ENCODE measurements around the gene RNF223.

The RNF223 gene

DNA sequence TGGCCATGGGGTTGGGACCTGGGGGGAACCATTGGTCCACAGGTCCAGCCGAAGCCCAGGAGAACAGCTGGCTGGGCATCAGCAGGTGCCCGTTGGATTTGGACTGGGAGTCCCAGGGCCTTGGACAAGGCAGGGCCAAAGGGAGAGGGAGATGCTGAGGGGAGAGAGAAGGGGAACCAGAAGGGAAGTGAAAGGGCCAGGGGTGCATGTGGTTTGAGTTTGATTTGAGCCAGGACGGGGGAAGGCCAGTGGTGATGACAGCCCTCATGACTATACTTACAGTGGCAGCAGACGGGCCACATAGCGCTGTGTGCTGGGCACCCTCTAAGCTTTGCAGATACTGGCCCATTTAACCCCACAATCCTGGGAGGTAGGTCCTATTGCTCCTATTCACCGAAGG lies 35.4 kb downstream of the RNF223 start:
- TF ChIP-seq PATZ1 (CRISPR knock-in tag; IDR thresholded peaks at IDR 0.05; ENCODE audit: borderline replicate concordance) = no peak
- TF ChIP-seq PPARA (CRISPR knock-in tag; IDR thresholded peaks at IDR 0.05; ENCODE audit: borderline replicate concordance) = no peak
- no peak for TF ChIP-seq GLIS3 (CRISPR knock-in tag; IDR thresholded peaks at IDR 0.05)
- TF ChIP-seq ZFP3 (CRISPR knock-in tag; IDR thresholded peaks at IDR 0.05) = no peak
- TF ChIP-seq ISL1 (CRISPR knock-in tag; IDR thresholded peaks at IDR 0.05) = no peak
- no peak for TF ChIP-seq ESRRG (CRISPR knock-in tag; IDR thresholded peaks at IDR 0.05)
- TF ChIP-seq, protein P1, sequence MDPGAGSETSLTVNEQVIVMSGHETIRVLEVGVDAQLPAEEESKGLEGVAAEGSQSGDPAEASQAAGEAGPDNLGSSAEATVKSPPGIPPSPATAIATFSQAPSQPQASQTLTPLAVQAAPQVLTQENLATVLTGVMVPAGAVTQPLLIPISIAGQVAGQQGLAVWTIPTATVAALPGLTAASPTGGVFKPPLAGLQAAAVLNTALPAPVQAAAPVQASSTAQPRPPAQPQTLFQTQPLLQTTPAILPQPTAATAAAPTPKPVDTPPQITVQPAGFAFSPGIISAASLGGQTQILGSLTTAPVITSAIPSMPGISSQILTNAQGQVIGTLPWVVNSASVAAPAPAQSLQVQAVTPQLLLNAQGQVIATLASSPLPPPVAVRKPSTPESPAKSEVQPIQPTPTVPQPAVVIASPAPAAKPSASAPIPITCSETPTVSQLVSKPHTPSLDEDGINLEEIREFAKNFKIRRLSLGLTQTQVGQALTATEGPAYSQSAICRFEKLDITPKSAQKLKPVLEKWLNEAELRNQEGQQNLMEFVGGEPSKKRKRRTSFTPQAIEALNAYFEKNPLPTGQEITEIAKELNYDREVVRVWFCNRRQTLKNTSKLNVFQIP (CRISPR knock-in tag; IDR thresholded peaks at IDR 0.05; ENCODE audit: borderline replicate concordance, low read depth) = no peak
- no peak for TF ChIP-seq TCF4 (CRISPR knock-in tag; IDR thresholded peaks at IDR 0.05; ENCODE audit: borderline replicate concordance)
- no peak for TF ChIP-seq RARB (CRISPR knock-in tag; IDR thresholded peaks at IDR 0.05)
- TF ChIP-seq, protein P2, sequence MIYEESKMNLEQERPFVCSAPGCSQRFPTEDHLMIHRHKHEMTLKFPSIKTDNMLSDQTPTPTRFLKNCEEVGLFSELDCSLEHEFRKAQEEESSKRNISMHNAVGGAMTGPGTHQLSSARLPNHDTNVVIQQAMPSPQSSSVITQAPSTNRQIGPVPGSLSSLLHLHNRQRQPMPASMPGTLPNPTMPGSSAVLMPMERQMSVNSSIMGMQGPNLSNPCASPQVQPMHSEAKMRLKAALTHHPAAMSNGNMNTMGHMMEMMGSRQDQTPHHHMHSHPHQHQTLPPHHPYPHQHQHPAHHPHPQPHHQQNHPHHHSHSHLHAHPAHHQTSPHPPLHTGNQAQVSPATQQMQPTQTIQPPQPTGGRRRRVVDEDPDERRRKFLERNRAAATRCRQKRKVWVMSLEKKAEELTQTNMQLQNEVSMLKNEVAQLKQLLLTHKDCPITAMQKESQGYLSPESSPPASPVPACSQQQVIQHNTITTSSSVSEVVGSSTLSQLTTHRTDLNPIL (CRISPR knock-in tag; IDR thresholded peaks at IDR 0.05; ENCODE audit: low read depth) = no peak
- TF ChIP-seq CSRNP3 (CRISPR knock-in tag; IDR thresholded peaks at IDR 0.05) = no peak
- TF ChIP-seq, protein P3, sequence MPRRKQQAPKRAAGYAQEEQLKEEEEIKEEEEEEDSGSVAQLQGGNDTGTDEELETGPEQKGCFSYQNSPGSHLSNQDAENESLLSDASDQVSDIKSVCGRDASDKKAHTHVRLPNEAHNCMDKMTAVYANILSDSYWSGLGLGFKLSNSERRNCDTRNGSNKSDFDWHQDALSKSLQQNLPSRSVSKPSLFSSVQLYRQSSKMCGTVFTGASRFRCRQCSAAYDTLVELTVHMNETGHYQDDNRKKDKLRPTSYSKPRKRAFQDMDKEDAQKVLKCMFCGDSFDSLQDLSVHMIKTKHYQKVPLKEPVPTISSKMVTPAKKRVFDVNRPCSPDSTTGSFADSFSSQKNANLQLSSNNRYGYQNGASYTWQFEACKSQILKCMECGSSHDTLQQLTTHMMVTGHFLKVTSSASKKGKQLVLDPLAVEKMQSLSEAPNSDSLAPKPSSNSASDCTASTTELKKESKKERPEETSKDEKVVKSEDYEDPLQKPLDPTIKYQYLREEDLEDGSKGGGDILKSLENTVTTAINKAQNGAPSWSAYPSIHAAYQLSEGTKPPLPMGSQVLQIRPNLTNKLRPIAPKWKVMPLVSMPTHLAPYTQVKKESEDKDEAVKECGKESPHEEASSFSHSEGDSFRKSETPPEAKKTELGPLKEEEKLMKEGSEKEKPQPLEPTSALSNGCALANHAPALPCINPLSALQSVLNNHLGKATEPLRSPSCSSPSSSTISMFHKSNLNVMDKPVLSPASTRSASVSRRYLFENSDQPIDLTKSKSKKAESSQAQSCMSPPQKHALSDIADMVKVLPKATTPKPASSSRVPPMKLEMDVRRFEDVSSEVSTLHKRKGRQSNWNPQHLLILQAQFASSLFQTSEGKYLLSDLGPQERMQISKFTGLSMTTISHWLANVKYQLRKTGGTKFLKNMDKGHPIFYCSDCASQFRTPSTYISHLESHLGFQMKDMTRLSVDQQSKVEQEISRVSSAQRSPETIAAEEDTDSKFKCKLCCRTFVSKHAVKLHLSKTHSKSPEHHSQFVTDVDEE (CRISPR knock-in tag; IDR thresholded peaks at IDR 0.05) = no peak
- no peak for TF ChIP-seq ZFP30 (CRISPR knock-in tag; IDR thresholded peaks at IDR 0.05)
- TF ChIP-seq BACH2 (CRISPR knock-in tag; IDR thresholded peaks at IDR 0.05; ENCODE audit: borderline replicate concordance) = no peak
- TF ChIP-seq ZNF565 (CRISPR knock-in tag; conservative IDR thresholded peaks at IDR 0.05; ENCODE audit: low read depth) = no peak
- TF ChIP-seq TOX (CRISPR knock-in tag; IDR thresholded peaks at IDR 0.05; ENCODE audit: borderline replicate concordance) = no peak
- no peak for TF ChIP-seq ZC3H10 (CRISPR knock-in tag; IDR thresholded peaks at IDR 0.05)
- ATAC-seq = no peak

DNA sequence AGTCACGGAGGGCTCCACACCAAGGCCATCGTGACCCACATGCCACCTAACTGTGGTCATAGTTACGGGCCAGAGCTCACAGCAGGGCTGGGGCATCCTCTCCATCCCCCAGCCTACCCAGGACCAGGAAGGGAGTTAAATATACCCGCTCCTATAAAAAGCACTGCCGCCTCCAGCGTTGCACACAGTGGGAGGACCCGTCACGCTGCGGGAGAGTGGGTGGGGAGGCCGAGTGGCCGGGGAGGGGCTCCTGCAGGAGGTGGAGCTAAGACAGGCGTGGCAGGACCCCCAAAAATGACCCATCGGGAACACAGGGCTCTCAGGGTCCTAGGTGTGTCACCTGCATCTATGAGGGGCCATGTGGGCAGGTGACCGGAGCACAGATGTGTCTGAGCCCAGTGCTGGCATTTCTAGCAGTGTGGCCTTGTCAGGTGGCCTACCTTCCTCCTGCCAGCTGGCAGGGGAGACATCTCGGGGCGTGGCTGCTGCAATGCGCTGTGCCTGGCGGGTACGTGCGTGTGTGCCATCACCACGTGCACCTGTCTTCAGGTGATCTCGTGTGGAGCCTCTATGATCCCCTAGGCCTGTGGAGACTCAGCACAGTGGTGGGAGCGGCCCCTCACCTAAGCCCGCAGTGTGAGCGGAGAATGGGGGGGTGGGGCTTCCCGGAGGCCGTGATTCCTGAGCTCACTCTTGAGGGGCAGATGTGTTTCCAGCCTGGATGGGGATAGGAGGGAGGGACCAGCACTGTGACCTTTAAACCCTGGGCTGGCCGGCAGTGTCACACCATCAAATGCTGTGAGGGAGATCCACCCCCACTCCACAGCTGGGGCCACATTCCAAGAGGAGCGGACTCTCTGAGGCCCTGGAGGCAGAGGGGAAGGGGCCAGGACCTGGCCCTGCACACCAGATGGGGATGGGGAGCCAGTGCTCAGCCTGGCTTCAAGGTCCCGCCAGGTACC lies 36.5 kb downstream of the RNF223 start:
- TF ChIP-seq ISL1 (CRISPR knock-in tag; IDR thresholded peaks at IDR 0.05) (no peak), ZNF565 (CRISPR knock-in tag; conservative IDR thresholded peaks at IDR 0.05; ENCODE audit: low read depth) (no peak), ZC3H10 (CRISPR knock-in tag; IDR thresholded peaks at IDR 0.05) (no peak), TOX (CRISPR knock-in tag; IDR thresholded peaks at IDR 0.05; ENCODE audit: borderline replicate concordance) (no peak), OSR1 (CRISPR knock-in tag; IDR thresholded peaks at IDR 0.05) (no peak), ZFP3 (CRISPR knock-in tag; IDR thresholded peaks at IDR 0.05) (no peak), ZNF8 (CRISPR knock-in tag; IDR thresholded peaks at IDR 0.05) (no peak), ESRRG (CRISPR knock-in tag; IDR thresholded peaks at IDR 0.05) (no peak), ARNTL (CRISPR knock-in tag; IDR thresholded peaks at IDR 0.05; ENCODE audit: borderline replicate concordance, low read depth) (no peak)
- TF ChIP-seq, protein P1 (CRISPR knock-in tag; IDR thresholded peaks at IDR 0.05; ENCODE audit: borderline replicate concordance, low read depth) = no peak
- ATAC-seq = no peak

Measured in SK-N-SH treated with all-trans-retinoic acid at 6 μM for 48 hours (cell line).